ENCODE data around the gene RALB.
"Not testable (repeated sequence)": the region's sequence is repeated elsewhere in the genome, so short reads cannot be mapped to it uniquely, and the experiment has no call there.

The RALB gene

GRCh38 chr2:120318626-120319025, 66.0 kb downstream of the RALB start:
- DNase-seq: no peak

DNA sequence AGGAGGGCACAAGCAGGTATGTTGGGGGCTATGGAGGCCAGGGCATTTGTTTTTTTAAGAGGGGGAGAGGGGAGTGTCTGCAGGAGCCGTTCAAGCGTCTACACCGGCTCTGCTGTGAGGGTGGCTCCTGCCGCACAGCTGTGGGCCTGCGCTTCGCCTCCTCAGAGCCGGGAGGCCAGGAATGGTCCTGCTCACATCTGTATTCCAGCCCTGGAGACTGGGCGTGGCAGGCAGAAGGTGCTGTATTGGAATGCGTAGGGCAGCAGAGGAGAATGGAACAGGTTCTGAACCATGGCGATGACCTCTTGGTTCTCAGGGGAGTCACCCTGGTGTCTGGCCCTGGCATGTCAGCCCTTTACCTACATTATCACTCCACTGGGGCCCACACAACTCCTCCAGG, 66.5 kb downstream of the RALB start:
- DNase-seq: no peak

- DNase-seq: no peak
Observed at GRCh38 chr2:120319686-120320317, 67.2 kb downstream of the RALB start.

- DNase-seq: no peak
Observed at GRCh38 chr2:120320318-120320851, 67.7 kb downstream of the RALB start.

DNA sequence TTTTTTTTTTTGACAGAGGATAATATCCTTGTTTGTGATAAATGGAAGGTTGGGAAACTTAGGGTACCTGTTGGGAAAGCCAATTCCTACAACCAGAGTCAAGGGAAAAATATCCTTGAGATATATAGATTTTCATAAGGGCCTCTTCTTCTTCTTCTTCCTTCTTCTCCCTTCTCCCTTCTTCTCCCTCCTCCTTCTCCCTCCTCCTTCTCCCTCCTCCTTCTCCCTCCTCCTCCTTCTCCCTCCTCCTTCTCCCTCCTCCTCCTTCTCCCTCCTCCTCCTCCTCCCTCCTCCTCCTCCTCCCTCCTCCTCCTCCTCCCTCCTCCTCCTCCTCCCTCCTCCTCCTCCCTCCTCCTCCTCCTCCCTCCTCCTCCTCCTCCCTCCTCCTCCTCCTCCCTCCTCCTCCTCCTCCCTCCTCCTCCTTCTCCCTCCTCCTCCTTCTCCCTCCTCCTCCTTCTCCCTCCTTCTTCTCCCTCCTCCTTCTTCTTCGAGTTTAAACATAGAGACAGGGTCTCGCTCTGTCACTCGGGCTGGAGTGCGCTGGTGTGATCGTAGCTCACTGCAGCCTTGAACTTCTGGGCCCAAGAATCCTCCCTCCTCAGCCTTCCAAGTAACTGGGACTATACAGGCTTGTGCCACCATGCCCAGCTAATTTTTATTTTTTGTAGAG, 68.4 kb downstream of the RALB start:
- DNase-seq: not testable (repeated sequence)

DNA sequence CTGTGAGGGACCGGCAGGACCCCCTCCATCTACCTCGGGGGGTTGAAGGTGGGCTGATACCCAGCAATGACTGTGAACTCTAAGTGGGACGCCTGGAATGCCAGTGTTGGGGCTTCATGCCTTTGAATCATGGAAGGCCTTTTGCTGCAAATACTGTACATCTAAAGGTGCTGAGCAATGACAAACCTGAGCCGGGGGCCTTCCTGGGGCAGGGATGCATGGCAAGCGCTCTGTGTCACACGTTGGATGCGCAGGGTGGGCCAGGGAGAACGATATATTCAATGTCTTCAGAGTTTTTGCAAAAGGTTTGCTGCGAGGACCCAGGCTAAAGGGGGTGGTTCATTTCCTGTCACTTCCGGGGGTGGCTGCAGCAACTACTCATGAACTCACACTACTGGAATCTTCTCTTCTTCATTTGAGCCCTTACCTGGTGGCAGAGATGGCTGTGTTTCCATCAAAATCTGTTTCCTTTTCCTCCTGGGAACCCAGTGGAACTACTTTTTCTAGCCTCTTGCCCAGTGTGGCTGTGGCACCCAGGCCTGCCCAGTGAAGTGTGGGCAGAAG, 69.2 kb downstream of the RALB start:
- no peak for DNase-seq

DNA sequence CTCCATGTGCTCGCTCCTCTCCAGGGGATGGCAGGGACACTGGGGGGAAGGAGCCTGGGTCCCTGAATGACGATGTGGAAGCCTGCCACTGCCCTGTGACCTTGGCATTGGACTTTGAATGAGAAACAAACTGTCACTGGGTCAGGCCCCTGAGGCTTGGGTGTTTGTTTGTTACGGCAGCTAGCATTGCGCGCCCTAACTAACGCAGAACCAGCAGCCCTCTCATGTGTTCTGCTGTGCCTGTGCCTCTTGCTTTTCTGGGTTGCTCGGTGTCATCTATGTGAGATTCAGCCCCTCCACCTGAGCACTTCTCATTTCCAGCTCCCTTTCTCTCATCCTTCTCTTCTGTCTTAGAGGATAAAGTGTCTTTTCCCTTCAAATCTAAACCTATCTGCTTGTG, 69.7 kb downstream of the RALB start:
- DNase-seq: no peak

GRCh38 chr2:120323214-120323613, 70.6 kb downstream of the RALB start:
- DNase-seq: no peak

DNA sequence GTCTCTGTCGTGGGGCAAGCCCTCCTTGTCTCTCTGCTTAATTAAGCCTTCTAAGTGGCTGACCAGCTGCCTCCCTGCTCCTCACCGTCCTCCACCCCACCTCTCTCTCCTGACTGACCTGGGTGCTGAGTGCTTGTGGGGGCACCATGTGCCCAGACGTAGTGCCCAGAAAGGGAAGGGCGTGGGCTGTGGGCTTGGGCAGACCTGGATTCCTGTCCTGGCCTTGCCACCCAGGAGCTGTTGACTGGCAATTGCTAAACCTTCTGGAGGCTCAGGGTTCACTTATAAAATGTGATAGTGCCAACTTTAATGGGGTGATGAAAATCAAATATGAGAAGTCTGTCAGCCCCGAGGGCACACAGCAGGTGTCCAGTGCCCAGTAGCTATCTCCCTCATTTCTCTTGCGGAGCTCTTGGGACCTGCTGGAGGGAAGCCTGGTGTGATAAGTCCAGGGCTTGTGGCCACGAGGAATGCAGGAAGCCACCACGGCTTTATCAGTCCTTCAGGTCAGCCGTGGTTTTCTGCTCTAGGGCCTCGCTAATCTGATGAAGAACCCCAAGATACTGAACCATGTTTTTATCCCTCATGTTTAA, 71.3 kb downstream of the RALB start:
- no peak for DNase-seq

DNA sequence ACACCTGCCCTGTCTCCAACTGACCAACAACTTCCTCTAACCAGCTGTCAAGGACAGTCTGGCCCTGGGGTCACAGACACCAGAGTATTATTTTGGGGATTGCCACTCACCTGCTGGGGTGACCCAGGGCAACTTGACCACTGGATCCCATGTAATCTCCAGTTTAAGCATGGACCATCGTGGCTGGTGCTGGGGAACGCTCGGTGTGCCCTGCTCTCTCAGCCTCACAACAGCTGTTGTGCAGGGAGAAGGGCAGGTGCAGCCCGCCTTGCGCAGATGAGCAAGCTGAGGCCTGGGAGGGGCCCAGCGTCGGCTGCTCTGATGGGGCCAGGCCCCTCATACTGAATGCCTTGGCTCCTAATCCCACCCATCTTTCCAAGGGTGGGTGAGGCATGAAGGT, 72.3 kb downstream of the RALB start:
- DNase-seq: no peak

GRCh38 chr2:120326066-120326465, 73.4 kb downstream of the RALB start:
- DNase-seq: no peak

GRCh38 chr2:120330946-120331822, 78.5 kb downstream of the RALB start:
- DNase-seq: no peak

DNA sequence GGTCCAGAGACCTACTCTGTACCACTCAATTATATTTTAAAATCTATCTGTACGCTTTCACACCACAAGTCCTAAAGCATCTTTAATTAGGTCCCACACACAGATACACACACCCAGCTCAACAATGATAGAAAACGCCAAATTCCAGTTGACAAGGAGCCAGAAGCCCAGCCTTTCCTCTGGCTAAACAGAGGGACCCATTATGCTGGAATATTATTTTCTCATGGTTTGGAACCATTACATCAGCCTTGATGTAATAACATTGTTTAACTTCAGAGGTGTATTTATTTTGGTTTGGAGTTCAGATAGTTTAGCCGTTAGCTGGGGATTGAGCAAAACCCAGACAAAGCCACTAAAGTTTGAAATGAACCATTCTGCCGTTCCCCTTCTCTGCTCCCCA, 79.3 kb downstream of the RALB start:
- DNase-seq: no peak

- no peak for DNase-seq
Observed at GRCh38 chr2:120332384-120332783, 79.7 kb downstream of the RALB start.

GRCh38 chr2:120334068-120334467, 81.4 kb downstream of the RALB start:
- DNase-seq: no peak

GRCh38 chr2:120336749-120337148, 84.1 kb downstream of the RALB start:
- no peak for DNase-seq

- no peak for DNase-seq
Observed at GRCh38 chr2:120338015-120338414, 85.4 kb downstream of the RALB start.

DNA sequence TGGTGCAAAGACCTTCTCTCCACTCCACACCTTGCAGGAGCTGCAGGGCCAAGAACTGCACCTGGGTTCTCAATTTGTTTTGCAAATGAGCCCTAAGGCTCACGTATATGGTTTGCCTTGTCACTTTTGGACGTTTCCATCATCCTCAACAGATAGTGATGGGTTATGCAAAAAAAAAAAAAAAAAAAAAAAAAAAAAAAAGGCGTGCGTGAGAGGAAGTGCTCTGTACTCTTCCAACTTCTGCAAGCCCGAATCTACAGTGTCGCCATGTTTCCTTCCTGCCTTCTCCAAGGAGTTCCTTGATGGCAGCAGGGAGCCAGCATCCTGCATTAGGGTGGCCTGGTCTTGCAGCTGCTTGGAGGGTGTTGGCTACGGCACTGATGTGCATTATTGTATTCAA, 89.3 kb downstream of the RALB start:
- DNase-seq: no peak

GRCh38 chr2:120342446-120342845, 89.8 kb downstream of the RALB start:
- no peak for DNase-seq

DNA sequence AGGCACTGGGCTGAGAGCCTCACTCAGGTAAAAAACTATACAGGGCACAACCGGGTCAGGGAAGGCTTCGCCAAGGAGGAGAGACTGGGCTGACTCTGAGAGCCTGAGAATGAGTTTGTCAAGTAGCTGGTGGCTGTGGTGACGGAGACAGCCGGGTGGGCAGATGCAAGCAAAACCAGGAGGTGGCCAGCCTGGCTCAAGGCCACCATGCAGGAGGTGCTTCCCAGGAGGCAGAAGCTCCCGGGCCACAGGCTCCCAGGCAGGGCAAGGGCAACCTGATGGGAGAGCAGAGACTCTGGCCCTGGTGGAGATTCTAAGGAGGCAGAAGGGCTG, 90.4 kb downstream of the RALB start:
- no peak for DNase-seq

DNA sequence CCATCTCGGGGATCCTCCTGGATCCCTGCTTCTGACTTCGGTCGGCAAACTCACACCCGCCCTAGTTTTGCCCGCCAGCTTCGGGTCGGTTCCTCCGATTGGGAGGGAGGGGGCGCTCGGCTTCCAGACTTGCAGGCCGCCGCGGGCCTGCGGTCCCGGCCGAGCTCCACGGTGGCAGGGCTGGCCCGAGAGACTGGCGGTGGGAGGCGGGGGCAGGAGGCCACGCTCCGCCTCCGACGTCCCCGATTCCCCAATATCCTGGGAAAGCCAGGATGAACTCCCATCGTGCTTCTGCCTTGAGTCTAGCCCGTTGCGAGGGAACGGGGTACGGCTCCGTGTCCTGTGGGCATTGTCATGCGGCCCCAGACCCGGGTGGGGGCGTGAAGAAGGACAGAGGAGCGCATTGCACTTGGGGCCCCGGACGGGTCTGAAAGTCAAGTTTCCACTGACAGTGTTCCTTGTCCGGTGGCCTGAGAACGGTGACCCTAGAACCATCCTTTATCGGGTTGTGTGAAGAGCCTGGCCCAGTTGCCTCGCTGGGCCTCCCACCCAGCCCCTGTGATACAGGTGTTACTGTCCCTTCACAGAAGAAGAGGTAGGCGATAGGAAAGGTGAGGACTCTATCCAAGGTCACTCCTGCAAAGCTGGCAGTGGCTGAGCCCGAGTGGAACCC, 90.9 kb downstream of the RALB start:
- peak; percentile 21 for DNase-seq

Measured in NCI-H2029 treated with DMSO at 0.1 percent for 48 hours (cell line).